Gastroesophageal sphincter (tissue), 3 donors: Measurements from ENCODE around the gene GALNT12.

Source experiments
- EP300 ChIP-seq: sonication (generic); formaldehyde crosslinking; IDR thresholded peaks from one replicate; pipeline ENCODE4 v1.6.1; 2017; ENCODE audit warnings: antibody characterized with exemption, mild to moderate bottlenecking
- POLR2A ChIP-seq, 2 donors: fragments of 450-650 bp; IDR thresholded peaks; one replicate each; pipeline ENCODE4 v1.6.1; 2017; ENCODE audit warnings: antibody characterized with exemption in 2 of 2, mild to moderate bottlenecking in 2 of 2, moderate library complexity in 1 of 2
- TF ChIP-seq, protein P1 (sequence below), 4 experiments: fragments of 200-600 bp in 2 of 4; fragments of 450-650 bp in 2 of 4; sonication (generic) in 1 of 4; IDR thresholded peaks; one replicate each; pipeline ENCODE4 v1.5.1; 2017 to 2019; ENCODE audit warnings: antibody characterized with exemption in 4 of 4, mild to moderate bottlenecking in 2 of 4, moderate library complexity in 2 of 4

DNA sequence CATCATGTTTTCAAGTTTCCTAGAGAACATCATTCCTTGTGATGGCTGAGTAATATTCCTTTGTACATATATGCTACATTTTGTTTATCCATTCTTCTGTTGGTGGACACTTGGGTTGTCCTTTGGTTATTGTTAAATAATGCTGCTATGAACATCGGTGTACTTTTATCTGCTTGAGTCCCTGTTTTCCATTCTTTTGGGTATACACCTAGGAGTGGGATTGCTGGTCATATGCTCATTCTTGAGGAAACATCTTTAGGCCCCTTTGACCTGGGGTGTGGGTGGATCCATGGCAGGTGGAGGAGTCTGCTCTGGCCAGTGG is 25.3 kb downstream of the GALNT12 start:
- TF ChIP-seq, protein P1, sequence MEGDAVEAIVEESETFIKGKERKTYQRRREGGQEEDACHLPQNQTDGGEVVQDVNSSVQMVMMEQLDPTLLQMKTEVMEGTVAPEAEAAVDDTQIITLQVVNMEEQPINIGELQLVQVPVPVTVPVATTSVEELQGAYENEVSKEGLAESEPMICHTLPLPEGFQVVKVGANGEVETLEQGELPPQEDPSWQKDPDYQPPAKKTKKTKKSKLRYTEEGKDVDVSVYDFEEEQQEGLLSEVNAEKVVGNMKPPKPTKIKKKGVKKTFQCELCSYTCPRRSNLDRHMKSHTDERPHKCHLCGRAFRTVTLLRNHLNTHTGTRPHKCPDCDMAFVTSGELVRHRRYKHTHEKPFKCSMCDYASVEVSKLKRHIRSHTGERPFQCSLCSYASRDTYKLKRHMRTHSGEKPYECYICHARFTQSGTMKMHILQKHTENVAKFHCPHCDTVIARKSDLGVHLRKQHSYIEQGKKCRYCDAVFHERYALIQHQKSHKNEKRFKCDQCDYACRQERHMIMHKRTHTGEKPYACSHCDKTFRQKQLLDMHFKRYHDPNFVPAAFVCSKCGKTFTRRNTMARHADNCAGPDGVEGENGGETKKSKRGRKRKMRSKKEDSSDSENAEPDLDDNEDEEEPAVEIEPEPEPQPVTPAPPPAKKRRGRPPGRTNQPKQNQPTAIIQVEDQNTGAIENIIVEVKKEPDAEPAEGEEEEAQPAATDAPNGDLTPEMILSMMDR (IDR thresholded peaks at IDR 0.05) = no peak
- TF ChIP-seq POLR2A (IDR thresholded peaks at IDR 0.05) (no peak), EP300 (no peak)
